CD4-positive, alpha-beta T cell treated with Interleukin-12 subunit alpha and Interleukin-12 subunit beta, for 1 hour (primary cell): Measurements from ENCODE around the gene UBTD2.

Experiments used
- DNase-seq: peaks from one replicate; pipeline ENCODE4 v3.0.0-alpha.2; 2020

UBTD2 gene

GRCh38 chr5:172166030-172166826 lies 117.3 kb downstream of the UBTD2 start:
- DNase-seq: no peak

DNA sequence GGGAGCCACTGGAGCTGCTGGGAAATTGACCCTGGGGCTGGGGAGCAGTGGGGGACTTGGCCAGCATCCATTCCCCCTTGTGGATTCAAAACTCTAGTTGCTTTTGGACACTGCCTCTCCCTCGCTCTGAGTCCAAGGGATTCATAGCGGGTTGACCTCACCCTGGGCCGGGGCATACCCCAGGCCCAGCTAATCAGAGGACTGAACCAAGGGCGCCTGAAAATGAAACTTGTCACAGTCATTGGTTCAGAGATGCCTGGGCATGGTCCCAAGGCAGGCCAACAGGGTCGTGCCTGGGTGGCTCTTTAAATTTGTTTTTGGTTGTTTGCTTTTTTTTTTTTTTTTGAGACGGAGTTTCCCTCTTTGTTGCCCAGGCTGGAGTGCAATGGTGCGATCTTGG lies 118.1 kb downstream of the UBTD2 start:
- DNase-seq: no peak

DNA sequence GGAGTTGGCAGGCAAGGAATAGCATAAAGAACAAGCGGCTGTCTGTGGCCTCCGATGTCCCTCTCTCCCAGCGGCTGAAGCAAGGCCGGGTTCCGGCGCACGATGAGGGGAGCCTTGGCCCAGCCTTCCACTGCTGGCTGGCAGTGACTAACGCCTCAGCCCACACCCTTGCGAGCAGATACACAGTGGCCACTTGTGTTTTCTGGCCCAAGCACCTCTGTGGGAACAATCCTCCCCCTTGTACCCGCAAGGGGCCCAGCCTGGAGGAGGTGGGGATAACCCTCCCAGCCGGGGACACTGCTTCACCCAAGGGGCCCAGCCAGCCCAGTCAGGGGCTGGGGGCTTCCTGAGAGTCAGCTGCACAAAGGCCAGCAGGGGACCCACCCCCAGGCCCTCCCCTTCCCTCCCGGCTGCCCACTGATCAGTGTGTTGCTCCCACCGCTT lies 118.8 kb downstream of the UBTD2 start:
- DNase-seq: no peak

GRCh38 chr5:172163346-172163745 lies 120.2 kb downstream of the UBTD2 start:
- no peak for DNase-seq

DNA sequence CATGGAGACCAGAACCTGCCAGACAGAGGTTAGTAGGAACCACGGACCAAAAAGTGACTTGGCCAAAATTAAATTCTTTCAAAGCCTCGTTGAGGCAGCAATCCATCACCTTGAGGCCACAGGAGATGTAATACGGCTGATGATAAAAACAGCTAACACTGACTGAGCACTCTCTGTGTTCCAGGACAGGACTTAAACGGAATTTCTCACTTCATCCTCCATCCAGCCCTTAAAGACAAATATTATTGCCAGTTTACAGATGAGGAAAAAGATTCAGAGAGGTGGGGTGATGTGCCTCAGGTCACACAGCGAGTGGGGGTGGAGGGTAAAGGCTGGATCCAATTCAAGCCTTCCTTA lies 120.6 kb downstream of the UBTD2 start:
- DNase-seq: no peak

DNA sequence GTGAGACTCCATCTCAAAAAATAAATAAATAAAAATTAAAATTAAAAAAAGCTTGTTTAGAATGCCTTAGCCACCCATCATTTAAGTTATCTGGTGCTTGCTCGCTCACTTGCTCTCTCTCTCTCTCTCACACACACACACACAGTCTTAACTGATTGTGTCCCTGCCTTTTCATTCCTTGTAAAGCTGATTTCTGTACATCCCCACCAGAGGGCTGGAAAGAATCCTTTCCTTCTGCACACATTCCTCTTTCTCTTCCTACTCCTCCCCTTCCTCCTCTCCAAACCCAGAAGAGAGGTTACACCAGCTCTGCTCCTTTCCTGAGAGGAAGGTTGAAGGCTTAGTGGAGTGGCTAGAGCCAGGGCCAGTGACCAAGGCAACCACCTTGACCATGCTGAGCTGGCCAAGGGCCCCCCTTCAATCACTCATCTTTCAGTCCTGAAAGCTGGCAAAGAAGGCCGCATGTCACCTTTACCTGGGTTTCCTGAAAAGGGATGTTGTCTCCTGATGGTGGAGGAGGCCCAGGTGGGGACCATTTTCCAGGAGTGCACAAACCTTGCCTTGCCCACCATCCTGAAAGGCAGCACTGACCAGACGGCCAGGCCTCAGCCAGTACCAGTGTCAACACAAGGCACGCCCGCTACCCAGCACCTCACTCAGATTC lies 121.1 kb downstream of the UBTD2 start:
- DNase-seq: no peak

DNA sequence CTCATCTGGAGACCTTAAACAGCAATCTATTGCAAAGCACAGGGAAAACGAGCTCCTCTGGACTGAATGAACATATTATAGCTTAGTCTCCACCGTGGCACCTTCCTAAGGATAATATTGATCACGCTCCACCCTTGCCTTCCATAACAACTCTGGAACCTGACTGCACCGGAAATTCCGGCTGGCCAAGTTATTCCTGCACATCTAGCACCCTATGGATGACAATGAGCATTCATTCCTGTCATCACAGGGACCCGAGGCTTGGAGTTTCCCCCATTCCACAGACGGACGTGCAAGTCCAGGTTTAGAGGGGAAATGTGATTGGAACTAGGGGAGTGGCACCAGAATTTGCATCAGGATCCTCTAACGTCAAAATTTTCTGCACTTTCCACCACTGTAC lies 123.1 kb downstream of the UBTD2 start:
- DNase-seq: no peak
